DND-41 (cell line): ENCODE measurements around the gene TIE1.

ENCODE experiments used
- ATAC-seq: fragments of 200-7000 bp; cut with Tn5 transposase; 3 replicates; pipeline ENCODE4 v1.9.1; 2021; ENCODE audit warnings: low read depth; ENCODE audit not compliant: insufficient read depth
- DNase-seq: peaks from one replicate; pipeline ENCODE4 v3.0.0-alpha.2; 2020
- H2AFZ ChIP-seq: 2 replicates; pipeline ENCODE4 v1.6.0; 2012; ENCODE audit warnings: low read depth, low read length
- H3K27ac ChIP-seq: 2 replicates; pipeline ENCODE4 v1.5.1; 2012; ENCODE audit warnings: low read length, inconsistent platforms
- H3K27me3 ChIP-seq: fragments of 200-600 bp; sonication (generic); 2 replicates; pipeline ENCODE4 v1.6.0; 2012; ENCODE audit warnings: low read length, mild to moderate bottlenecking, inconsistent platforms; ENCODE audit not compliant: insufficient read depth, poor library complexity
- H3K36me3 ChIP-seq: 2 replicates; pipeline ENCODE4 v1.5.1; 2012; ENCODE audit warnings: low read length, inconsistent platforms; ENCODE audit not compliant: insufficient read depth
- H3K4me1 ChIP-seq: 2 replicates; pipeline ENCODE4 v1.5.1; 2012; ENCODE audit warnings: mild to moderate bottlenecking, low read length; ENCODE audit not compliant: insufficient read depth
- H3K4me2 ChIP-seq: 2 replicates; pipeline ENCODE4 v1.6.0; 2012; ENCODE audit warnings: mild to moderate bottlenecking, moderate library complexity, low read length, inconsistent platforms; ENCODE audit not compliant: insufficient read depth
- H3K4me3 ChIP-seq, 2 experiments: fragments of 200-600 bp in 1 of 2; shearing (Covaris generic) in 1 of 2; 2 replicates each; pipeline ENCODE4 v1.5.1; 2012 to 2016; ENCODE audit warnings: inconsistent platforms in 2 of 2, low read length in 2 of 2, mild to moderate bottlenecking in 2 of 2, low read depth in 1 of 2, moderate library complexity in 1 of 2
- H3K79me2 ChIP-seq: 2 replicates; pipeline ENCODE4 v1.6.0; 2012; ENCODE audit warnings: low read length, inconsistent platforms; ENCODE audit not compliant: insufficient read depth
- H3K9ac ChIP-seq: 2 replicates; pipeline ENCODE4 v1.6.0; 2012; ENCODE audit warnings: low read depth, mild to moderate bottlenecking, inconsistent platforms, low read length, moderate library complexity
- H3K9me3 ChIP-seq: 2 replicates; pipeline ENCODE4 v1.5.1; 2012; ENCODE audit warnings: low read length, moderate library complexity, mild to moderate bottlenecking, inconsistent platforms; ENCODE audit not compliant: insufficient read depth, severe bottlenecking
- H4K20me1 ChIP-seq: 2 replicates; pipeline ENCODE4 v1.6.0; 2012; ENCODE audit warnings: low read length; ENCODE audit not compliant: insufficient read depth
- CTCF ChIP-seq: IDR thresholded peaks from 2 replicates; pipeline ENCODE4 v1.5.1; 2012; ENCODE audit warnings: borderline replicate concordance, low read length, moderate library complexity, mild to moderate bottlenecking; ENCODE audit not compliant: poor library complexity, severe bottlenecking; ENCODE audit errors: extremely low read depth
- EZH2 ChIP-seq: IDR thresholded peaks from 3 replicates; pipeline ENCODE4 v1.6.1; 2012; ENCODE audit warnings: borderline replicate concordance, low read depth, mild to moderate bottlenecking, moderate library complexity, low read length, inconsistent platforms; ENCODE audit not compliant: severe bottlenecking

The TIE1 gene

GRCh38 chr1:43346636-43347035, 45.9 kb downstream of the TIE1 start:
- no peaks in the 10 kb centered on the region for H4K20me1 ChIP-seq
- H3K27ac ChIP-seq = no peak overlapping the region
- H3K36me3 ChIP-seq = no peaks in the 10 kb centered on the region
- H3K9me3 ChIP-seq = no peaks in the 10 kb centered on the region
- ATAC-seq = no peak
- H3K9ac ChIP-seq = no peak overlapping the region
- TF ChIP-seq EZH2 (no peak), CTCF (no peak)
- no peaks in the 10 kb centered on the region for H3K27me3 ChIP-seq
- no peaks in the 10 kb centered on the region for H3K79me2 ChIP-seq
- H3K4me1 ChIP-seq = no peaks in the 10 kb centered on the region
- H2AFZ ChIP-seq = no peak overlapping the region
- H3K4me3 ChIP-seq = no peak overlapping the region
- no peak overlapping the region for H3K4me2 ChIP-seq
- no peak for DNase-seq

- Histone ChIP-seq H3K27ac (no peak overlapping the region), H3K79me2 (no peaks in the 10 kb centered on the region), H3K4me2 (no peak overlapping the region), H4K20me1 (no peaks in the 10 kb centered on the region), H2AFZ (no peak overlapping the region), H3K9me3 (no peaks in the 10 kb centered on the region), H3K36me3 (no peaks in the 10 kb centered on the region), H3K4me3 (no peak overlapping the region), H3K9ac (no peak overlapping the region), H3K4me1 (no peaks in the 10 kb centered on the region), H3K27me3 (no peaks in the 10 kb centered on the region)
- no peak for TF ChIP-seq EZH2
- DNase-seq (no peak), ATAC-seq (no peak)
Observed at GRCh38 chr1:43348343-43348808, 47.6 kb downstream of the TIE1 start.

- no peak for TF ChIP-seq CTCF
- TF ChIP-seq EZH2 = no peak
- no peak overlapping the region for H3K4me3 ChIP-seq
- H4K20me1 ChIP-seq = no peaks in the 10 kb centered on the region
- no peaks in the 10 kb centered on the region for H3K4me1 ChIP-seq
- DNase-seq = no peak
- H3K4me2 ChIP-seq = no peak overlapping the region
- no peaks in the 10 kb centered on the region for H3K9me3 ChIP-seq
- H3K79me2 ChIP-seq = no peaks in the 10 kb centered on the region
- no peak overlapping the region for H3K9ac ChIP-seq
- no peaks in the 10 kb centered on the region for H3K27me3 ChIP-seq
- no peak for ATAC-seq
- H3K36me3 ChIP-seq = no peaks in the 10 kb centered on the region
- H2AFZ ChIP-seq = no peak overlapping the region
- no peak overlapping the region for H3K27ac ChIP-seq
Observed at GRCh38 chr1:43348809-43349593, 48.2 kb downstream of the TIE1 start.

- H3K9me3 ChIP-seq = no peaks in the 10 kb centered on the region
- no peak overlapping the region for H3K4me2 ChIP-seq
- no peak overlapping the region for H2AFZ ChIP-seq
- no peak for DNase-seq
- H3K4me3 ChIP-seq = no peak overlapping the region
- H3K79me2 ChIP-seq = no peaks in the 10 kb centered on the region
- no peaks in the 10 kb centered on the region for H4K20me1 ChIP-seq
- no peak for ATAC-seq
- no peak for TF ChIP-seq EZH2
- no peak for TF ChIP-seq CTCF
- no peaks in the 10 kb centered on the region for H3K27me3 ChIP-seq
- no peak overlapping the region for H3K9ac ChIP-seq
- H3K4me1 ChIP-seq = no peaks in the 10 kb centered on the region
- no peak overlapping the region for H3K27ac ChIP-seq
- H3K36me3 ChIP-seq = no peaks in the 10 kb centered on the region
Observed at GRCh38 chr1:43349594-43350306, 49.0 kb downstream of the TIE1 start.
